HG02973 (cell line): ENCODE data around the gene CRAMP1.

Source experiments
- ATAC-seq: cut with Tn5 transposase; IDR thresholded peaks from one replicate; pipeline ENCODE4 v1.9.1; 2021; ENCODE audit warnings: moderate library complexity; ENCODE audit not compliant: unreplicated experiment

The CRAMP1 gene

GRCh38 chr16:1631931-1632637 lies 19.9 kb downstream of the CRAMP1 start:
- ATAC-seq = no peak

DNA sequence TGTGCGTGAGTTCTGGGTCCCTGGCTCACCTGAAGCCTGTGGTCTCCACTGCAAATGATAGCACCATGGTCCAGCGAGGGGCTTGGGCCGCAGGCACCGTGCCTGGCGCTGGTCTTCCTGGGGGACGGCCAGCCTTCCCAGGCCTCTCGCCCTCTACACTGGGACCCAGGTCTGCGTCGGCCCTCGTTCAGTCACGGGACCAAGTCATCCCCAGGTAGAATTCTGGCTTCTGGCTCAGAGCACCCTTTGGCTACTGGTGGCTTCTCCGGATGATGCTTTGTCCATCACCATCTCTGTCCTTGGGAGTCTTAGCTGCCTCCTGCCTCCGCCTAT lies 20.4 kb downstream of the CRAMP1 start:
- no peak for ATAC-seq

DNA sequence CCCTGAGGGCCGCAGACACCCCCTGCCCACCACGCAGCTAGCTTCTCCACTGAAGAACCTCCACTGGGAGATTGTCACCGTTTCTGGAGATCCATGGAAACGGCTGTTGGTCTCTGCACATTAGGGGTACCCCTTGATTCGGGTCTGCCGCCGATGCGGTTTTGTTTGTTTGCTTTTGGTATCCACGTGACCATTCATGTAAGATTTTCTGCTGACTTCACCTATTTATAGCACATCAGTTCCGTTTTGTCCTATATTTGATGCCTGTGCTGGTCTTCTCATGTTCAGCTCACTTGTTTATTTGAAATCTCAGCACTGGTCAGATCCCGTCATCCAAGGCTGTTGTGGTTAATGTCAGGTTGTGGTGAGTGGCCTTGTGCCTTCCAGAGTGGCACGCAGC lies 21.1 kb downstream of the CRAMP1 start:
- no peak for ATAC-seq

GRCh38 chr16:1634541-1634940 lies 22.4 kb downstream of the CRAMP1 start:
- ATAC-seq = no peak

- ATAC-seq = no peak
These were observed 22.9 kb downstream of the CRAMP1 start for GRCh38 chr16:1635070-1635469.

GRCh38 chr16:1637526-1637925 lies 25.4 kb downstream of the CRAMP1 start:
- no peak for ATAC-seq

DNA sequence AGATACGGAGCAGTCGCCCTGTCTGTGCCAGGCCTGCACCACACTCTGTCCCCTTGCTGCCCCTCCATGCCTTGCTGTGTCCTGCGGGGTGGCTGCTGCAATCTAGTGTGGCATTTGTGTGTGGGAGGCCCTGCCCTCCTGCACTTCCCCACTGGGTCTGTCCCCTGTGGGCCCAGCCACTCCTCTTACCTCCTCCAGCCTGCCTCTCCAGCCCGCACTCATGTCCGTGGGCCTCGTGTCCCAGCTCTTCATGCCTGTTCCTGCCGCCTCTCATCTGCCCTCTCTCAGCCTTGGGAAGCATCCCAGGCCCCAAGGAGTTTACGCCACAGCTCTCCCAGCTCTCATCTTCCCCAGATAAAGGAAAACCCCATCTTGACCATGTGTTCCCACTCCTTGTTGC lies 26.6 kb downstream of the CRAMP1 start:
- ATAC-seq = no peak

DNA sequence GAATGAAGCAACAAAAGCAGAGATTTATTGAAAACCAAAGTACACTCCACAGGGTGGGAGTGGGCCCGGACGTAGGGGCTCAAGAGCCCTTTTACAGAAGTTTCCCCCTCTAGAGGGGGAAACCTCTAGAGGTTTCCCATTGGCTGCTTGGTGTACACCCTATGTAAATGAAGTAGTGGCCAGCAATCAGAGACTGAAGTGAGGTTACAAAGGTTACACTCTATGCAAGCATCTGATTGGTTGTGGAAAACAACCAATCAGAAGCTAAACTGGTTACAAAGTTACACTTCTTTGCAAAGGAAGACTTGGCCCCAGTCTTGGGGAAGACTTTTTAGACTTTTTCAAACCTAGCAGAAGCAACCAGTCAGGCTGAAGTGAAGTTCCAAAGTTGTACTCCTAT lies 27.1 kb downstream of the CRAMP1 start:
- no peak for ATAC-seq

- no peak for ATAC-seq
These were observed 27.7 kb downstream of the CRAMP1 start for GRCh38 chr16:1639860-1640259.

- ATAC-seq = no peak
These were observed 28.2 kb downstream of the CRAMP1 start for GRCh38 chr16:1640261-1640941.

- ATAC-seq = no peak
These were observed 29.1 kb downstream of the CRAMP1 start for GRCh38 chr16:1641261-1641660.

GRCh38 chr16:1642148-1642547 lies 30.0 kb downstream of the CRAMP1 start:
- ATAC-seq = no peak

GRCh38 chr16:1642753-1643152 lies 30.6 kb downstream of the CRAMP1 start:
- ATAC-seq = no peak

DNA sequence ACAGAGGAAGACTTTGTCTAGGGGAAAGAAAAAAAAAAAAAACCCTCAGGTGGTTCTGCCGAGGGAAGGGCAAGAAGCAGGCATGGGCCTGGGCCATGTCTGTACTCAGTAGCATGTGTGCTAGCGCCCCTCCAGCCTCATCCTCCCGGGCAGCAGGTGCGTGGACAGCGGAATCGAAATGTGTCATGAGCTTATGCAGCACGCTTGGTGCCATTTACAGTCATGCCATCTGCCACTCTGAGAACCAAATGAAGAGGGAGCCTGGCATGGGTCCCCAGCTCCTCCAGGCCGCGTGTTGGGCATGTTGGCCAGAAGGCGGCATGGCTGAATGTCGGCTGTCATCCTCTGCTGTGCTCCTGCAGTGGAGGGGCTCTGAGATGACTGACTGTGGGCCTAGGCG lies 31.4 kb downstream of the CRAMP1 start:
- ATAC-seq = no peak

DNA sequence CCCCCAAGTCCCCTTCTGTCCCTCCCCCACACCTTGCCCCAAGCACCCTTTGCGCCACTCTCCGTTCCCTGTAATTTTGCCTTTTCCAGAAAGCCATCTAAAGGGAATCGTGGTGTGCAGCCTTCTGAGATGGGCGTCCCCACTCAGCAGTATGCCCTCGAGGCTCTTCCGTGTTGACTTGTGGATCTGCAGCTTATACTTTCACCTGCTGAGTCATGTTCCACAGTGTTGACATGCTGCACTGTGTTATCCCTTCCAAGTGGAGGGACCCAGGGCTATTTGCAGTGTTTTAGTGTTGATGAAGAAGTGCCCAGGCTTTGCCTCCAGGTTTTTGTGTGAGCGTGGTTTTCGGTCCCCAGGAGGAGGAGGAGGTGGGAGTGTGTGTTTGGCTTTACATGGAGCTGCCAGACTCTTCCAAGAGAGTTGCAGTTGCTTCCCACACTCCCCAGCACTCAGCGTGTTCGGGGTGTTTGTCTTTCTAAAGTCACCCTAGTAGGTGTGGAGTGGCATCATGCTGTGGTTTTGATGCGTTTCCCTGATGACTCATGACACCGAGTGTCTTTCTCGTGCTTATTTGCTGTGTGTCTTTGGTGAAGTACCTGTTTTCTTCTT lies 33.9 kb downstream of the CRAMP1 start:
- ATAC-seq = no peak

GRCh38 chr16:1647856-1648255 lies 35.7 kb downstream of the CRAMP1 start:
- no peak for ATAC-seq

- ATAC-seq = no peak
These were observed 38.0 kb downstream of the CRAMP1 start for GRCh38 chr16:1650131-1650530.

- ATAC-seq = no peak
These were observed 39.2 kb downstream of the CRAMP1 start for GRCh38 chr16:1651094-1651973.

DNA sequence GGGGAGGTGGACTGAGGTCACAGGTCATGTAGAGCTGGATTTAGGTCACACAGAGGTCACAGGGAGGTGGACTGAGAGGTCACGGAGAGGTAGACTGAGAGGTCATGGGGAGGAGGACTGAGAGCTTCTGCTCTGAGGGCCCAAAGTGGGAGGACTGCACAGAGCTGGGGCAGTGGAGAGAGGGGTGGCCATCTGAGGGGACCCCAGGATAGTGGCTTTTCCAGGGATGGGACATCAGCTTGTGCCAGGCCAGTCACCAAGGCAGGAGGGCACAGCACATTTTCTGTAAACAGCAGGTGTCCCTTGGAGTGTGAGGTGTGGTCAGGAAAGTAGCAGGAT lies 39.8 kb downstream of the CRAMP1 start:
- no peak for ATAC-seq

DNA sequence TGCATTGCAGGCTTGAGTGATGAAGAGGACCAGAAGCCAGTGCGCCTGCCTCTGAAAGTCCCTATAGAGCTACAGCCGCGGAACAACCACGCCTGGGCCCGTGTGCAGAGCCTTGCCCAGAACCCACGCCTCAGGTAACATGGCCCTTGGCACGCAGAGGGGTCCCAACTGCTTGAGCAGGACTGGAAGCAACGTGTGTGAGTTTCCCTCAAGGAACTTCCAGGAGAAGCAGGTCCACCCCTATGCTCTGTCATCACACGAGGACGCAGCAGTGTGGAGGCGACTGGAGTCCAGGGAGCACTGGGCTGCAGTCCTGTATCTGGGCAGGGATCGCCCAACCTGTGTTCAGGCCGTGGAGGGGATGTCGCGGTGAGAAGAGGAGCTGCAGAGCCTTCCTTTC lies 40.9 kb downstream of the CRAMP1 start:
- ATAC-seq = no peak

GRCh38 chr16:1654505-1655268 lies 42.5 kb downstream of the CRAMP1 start:
- ATAC-seq = no peak
